Kidney glomerular epithelial cell (primary cell): ENCODE measurements around the gene SORCS1.

ENCODE experiments used
- DNase-seq: peaks from one replicate; lab custom pipeline; 2025; lab: John Stamatoyannopoulos, UW

The SORCS1 gene

DNA sequence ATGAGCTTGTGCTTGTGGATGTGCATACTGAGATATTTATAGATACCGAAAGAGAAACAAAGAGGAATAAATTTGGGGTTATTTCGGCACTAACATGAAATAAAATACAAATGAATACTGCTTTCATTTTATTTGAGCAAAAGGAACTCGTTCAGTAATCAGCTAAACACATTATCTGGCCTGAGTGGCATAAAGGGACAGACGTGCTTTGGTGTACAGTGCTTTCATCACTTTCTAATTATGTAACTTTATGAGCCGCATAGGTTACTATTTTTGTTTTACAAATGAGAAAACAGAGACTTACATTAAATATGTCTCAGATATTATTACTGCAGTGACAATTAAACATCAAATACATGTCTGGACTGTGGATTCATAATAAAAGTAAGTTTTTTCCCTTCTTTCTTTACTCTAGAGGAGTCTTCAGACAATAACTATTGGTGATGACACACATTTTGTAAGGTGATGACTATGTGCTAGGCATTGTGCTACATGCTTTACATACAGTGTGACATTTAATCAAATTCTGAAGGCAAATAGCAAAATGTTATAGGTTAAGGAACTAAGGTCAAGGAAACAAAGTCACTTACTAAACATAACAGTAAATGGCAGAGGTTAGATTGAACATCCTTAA lies 503.3 kb downstream of the SORCS1 start:
- no peak for DNase-seq

DNA sequence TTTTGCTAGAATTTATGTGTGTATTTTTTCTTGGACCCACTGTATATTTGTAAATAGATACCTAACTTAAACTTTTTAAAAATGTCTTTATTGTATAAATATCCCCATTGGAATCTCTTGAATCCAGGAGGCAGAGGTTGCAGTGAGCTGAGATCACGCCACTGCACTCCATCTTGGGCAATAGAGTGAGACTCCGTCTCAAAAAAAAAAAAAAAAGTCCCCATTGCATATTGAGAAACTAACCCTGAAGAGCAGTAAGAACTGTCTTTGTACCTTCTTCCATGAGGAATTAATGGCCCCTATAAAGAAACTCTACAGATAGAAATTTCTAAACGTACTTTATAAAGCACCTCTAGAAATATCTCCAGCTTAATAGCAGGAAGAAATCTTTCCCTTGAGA lies 504.0 kb downstream of the SORCS1 start:
- DNase-seq: no peak

DNA sequence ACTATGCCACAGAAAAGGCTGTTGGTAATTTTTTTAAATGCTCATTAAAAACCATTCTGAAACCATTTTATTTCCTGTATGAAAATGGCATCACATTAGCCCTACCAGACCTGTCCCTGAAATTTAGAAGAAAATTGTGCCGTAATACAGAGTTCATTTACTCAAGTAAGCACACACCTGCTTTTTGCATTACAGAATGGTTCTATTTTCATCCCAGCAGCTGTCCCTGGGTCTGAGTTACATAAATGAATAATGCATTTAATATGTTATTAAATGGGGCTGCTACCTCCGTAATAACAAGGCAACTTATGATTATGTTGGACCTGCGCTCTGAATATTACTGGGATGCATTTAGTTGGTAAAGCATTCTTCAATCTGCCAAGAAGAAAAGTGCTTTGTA lies 508.9 kb downstream of the SORCS1 start:
- DNase-seq: no peak

DNA sequence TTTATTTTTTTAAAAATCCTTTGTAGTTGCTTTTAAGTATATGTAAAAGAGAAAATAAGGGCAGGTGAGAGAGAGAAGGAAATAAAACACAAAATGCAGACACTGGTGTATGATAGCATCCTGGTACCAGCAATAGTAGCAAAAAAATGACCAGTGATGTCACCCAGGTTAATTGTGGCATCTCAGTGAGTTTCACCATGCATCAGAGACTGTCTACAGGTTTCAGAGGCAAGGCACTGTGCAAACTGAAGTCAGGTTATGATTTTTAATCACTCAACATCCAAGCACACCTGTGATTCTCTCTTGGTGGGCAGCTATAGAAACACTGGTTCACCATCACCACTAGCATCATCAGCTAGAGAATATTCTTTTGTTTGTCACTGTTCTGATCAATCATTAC lies 509.3 kb downstream of the SORCS1 start:
- no peak for DNase-seq

DNA sequence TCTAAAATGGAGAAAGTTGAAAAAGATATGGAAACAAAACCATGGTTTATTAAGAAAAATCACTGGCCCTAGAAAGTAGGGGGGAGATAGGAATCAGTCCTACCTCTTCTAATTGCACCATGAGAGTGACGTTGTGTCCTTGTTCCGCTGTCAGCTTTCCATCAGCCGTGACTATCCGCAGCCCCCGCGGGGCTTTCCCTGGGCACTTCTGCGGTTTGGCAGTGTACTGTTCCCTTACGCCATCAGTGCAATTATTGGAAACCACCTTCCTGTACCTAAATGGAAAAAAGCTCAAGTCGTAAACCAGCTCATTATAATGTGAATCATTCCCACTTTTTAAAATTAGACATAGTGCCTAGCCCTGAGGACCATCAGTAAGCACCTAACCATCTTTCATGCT lies 512.2 kb downstream of the SORCS1 start:
- DNase-seq: no peak

DNA sequence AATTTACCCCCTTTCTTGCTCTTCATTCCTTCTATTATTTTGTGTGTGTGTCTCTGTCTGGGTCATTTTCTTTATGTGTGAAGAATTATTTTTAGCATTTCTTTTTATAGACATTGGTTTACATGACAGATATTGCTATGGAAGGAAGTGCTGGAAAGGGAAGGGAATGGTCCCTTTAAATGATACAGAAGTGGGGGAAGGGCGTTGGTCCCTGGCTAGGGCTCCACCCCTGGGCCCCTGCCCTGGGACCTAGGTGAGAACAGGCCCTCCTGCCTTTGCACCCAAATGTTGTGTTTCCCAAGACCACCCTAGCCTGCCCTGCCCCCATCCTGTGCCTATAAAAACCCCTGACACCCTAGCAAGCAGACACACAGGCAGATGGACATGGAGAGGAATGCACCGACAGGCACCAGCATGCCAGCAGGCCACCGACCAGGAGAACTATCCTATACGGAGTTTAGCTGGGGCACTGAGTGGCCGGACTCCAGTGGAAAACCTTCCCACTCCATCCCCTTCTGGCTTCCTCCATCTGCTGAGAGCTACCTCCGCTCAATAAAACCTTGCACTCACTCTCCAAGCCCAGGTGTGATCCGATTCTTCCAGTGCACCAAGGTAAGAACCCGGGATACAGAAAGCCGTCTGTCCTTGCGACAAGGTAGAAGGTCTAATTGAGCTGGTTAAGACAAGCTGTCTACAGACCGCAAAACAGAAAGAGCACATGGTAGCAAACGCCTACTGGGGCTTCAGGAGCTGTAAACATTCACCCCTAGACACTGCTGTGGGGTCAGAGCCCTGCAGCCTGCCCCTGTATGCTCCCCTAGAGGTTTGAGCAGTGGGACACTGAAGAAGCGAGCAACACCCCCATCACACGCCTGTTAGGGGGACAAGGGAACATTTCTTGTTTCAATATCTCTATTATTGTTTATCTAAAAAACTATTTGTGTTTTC lies 515.7 kb downstream of the SORCS1 start:
- DNase-seq: no peak

DNA sequence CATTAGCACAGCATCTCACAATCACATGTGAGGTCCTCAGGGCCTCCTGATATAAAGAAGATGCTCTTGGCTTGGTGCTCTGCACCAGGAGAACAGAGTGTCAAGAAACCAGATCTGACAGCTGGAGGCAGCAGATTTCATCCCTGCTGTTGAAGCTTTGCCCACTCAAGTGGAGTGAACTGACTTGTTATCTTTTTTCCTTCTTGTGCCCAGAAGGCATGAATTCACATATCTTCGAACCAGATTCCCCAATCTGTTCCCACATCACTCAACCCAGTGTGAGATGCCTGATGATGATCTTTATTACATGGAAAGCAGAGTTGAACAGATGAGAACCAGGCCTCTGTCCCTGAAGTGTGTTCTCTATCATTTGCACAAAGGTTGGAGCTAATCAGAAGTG lies 521.0 kb downstream of the SORCS1 start:
- DNase-seq: no peak

DNA sequence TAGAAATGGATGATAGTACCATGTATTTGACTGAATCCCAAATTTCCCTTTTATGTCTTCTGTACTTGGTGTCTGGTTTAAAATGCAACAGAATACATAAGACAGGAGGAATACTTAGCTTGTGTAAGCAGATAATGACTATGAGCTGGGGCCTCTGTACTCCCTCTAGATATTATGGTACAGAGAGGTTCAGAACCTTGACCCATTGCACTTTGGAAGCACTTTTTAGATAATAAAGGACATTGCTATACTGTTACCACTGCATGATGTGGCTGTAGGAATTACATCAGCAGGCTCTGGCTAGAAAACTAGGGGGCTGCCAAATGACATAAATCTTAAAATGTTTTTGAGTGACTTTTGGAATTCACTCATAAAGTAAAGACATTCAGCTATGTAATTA lies 526.6 kb downstream of the SORCS1 start:
- no peak for DNase-seq

DNA sequence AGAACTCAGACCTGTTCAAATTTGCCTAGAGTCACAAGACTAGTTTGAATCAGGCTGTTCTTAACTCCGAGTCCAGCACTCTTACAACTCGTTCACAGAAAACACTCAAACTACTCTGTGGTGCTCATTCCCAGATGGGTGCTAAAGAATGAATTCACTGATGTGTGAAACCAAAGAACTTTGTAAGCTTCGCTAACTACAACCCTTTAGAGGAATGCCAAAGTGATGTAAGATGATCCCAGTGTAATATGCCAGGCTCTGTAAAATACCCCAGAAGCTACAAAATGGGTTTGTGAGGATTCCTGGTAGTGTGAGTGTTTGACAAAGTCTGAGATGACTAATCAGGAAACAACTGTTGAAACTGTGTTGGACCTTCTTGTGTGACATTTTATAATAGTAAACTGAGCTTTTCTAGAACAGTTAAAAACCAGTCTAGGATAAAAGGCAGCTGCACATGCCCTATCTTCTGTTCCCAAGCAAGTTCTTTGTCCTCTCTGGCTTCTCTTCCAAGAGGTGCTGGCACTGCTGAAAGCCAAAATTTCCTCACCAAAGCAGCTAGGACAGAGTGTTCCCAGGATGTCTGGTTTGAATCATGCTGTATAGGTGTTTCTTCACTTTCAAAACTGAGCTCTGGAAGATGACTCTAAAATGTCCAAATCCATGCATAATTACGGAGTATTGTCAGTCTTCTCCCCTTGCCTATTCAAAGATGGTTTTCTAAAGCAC lies 527.6 kb downstream of the SORCS1 start:
- DNase-seq: peak; percentile 40

DNA sequence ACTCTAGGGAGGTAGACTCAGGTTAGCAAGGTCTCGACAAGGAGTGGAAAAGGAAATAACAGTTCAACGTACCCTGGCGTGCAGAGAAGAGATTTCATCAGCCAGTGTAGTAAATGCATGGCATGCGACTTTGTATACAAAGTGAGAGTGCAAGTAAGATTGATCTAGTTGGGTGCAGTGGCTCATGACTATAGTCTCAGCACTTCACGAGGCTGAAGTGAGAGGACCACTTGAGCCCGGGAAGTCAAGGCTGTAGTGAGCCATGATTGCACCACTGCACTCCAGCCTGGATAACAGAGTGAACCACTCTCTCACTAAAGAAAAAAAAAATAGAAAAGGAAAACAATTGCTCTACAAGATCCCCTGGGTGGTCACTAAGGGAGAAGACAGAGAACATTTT lies 528.6 kb downstream of the SORCS1 start:
- no peak for DNase-seq

DNA sequence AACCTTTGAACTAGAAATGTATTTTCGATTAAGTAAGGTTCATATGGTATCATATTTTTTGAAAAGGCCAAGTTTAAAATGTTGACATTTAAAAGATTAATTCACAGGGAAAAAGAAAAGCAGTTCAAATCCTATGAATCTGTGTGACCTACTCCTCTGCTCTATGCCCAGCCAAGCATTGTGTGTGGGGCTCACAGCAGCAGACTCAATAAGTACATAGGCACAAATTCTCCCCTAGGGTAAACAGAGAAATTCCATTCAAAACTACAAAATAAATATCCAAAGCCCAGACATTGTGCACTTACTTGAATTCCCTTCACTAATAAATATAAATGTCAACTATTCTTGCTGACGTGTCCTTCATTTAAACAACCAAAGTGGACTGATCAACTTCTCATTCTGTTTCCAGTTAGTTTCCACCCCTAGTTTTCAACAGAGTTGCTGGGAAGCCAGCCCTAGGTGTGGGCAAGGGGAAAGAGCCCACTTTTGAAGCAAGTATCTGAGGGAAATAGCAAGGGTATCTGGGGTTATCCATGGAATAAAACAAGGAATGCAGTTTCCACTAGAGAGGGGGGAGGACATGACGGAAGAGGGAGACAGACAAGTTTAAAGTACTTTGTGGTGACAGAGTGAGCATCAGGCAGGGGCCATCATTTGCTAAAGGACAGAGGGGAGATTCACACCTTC lies 533.3 kb downstream of the SORCS1 start:
- no peak for DNase-seq

DNA sequence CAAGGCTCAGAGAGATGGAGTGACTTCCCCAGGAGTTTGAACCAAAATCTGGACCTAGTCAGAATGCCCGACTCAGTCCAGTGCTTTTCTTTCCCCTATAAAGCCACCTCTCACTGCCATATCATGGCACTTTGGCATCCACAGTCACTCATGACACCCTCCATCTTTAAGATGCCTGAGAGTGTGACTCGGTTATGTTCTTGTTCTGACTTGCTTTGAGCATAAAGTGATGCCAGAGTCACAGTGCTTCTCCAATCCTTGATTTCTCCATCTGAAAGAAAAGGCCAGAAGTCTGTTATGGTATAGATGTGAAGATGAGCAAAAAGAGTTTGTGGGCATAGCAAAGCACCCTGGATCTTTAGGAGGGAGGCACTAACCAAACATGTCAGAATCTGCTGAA lies 538.1 kb downstream of the SORCS1 start:
- no peak for DNase-seq

DNA sequence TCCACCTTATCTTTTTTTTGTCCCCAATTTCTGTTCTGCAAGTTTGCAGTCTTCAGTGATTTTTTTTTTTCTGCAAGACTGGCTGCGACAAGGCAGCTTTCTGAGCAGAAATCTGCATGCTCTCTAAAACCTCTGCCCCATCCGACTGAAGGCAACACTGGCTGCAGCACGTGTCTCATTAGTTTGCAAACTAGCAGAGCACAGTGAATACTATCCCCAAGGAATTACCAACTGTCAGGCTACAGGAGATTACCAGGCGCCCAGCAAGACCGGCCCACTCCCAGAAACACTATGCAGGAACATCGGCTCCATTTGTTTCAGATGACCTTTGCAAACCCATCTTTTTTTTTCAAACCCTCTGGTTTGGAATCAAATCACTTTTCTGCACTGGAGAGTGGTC lies 538.8 kb downstream of the SORCS1 start:
- no peak for DNase-seq

DNA sequence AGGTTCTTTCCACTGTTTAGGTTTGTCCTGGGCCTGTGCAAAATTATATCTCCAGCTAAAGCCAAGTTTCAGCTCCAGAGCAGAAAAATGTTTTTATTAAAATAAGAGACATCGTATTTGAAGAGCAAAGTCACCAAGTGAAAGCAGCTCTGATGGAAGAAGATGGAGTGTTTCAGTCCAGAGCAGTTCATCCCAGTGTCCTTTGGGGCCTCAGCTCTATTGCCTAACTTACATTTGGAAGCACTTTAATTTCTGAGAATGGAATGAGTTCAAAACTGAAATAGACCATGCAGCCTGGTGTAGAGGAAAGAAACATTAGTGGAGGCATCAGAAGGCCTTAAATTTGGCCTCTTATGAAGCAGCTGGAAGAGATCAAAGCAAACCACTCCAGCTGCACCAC lies 545.2 kb downstream of the SORCS1 start:
- DNase-seq: no peak

DNA sequence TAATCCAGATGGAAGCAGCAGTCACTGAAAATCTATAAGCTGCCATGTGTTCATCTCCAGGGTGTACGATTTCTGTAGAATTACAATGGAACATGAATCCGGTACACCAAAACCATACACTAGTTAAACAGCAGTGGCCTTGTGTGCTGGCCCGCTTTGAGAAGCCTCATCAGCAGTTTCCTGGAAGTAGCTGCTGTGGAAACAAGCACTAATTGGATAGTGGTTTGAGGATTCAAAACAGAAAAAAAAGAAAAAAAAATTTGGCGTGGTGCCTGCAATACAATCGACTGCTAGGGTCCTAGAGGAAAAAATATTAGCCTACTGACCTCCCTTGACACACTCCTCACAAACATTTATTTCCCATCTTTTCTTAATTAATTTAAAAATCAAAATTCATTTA lies 545.9 kb downstream of the SORCS1 start:
- no peak for DNase-seq

DNA sequence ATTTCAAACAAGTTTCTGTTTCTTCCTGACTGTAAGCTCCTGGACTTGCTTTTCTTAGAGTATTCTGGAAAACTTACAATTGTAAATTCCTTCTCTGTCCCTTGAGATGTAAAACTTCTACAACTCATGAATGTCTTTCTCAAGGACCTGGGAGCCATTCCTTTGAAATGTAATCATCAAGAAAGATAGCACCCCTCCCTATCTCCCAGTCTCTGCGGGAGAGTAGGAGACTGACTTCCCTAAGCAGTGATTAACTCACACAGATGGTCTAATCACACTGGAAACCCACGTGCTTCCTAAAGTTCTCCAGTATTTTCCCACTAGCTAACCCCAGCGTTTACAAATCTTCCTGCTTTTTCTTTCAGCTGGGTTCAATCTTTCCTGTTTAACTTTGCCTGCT lies 549.4 kb downstream of the SORCS1 start:
- DNase-seq: peak; percentile 46

DNA sequence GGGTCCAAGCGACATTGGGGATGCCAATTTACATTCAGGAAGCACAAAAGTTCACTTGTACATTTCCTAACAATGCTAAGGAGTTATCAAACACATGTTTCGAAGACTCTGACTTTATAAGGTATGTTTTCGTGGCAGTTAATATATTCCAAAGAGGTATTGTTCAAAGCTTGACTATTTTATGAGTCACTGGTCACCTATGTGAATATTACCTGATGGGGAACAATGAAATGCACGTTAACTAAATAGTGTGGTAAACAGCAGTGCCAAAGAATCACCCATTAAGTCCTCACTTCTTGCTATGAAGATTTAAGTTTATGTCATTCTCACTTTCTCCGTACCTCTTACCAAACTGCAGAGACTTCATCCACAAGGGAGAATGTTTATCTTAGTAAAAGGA lies 550.2 kb downstream of the SORCS1 start:
- no peak for DNase-seq

DNA sequence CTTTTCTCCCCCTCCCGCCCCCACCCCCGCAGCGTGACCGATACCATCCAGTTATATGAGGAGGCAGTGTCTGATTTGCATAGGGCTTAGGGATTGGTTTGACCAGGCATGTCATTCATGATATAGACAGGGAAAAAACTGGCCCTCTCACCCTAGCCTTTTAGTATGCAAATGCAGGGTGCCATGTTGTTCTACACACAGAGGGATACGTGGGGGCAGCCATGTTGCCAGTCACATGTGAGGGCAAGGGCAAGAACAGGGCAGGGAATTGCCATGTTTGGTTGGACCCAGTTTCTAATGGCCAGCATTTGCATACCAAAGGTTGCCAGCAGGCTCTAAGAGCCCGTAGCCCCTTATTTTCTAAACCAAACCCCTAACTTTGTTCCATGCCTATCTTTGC lies 552.1 kb downstream of the SORCS1 start:
- no peak for DNase-seq

DNA sequence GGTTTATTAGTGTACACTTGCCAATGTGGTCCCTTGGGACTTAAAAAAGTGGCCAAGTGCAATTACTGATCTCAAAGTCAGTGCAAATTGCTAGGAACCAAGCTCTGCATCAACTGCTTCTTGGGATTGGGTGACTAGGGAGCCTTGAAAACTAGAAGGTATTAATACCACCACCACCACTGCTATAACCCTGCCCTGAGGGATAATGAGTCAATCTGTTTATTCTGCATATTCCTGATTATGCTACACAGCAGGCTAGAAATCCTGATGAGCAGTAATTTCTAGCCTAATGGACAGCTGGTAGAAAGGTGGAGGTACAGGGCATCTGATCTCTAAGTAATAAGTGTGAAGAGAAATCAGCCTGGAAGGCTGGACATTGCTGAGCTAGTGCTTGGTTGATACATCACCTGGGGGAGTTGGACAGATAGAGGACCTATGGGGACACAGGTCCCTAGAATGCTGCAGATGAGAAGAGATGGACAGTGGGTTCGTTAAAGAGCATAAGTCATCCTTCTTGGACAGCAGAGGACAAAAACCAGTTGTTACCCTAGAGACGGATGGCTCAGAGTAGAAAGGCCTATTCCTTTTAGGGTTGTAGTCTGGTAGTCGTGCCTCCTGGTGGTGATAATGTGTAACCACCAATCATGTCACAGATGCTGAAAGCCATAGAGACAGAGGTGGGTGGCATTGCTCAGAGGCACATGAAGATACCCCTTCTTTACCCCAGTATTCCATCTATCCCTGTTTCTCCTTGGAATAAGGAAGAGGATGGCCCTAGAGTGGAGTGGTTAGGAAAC lies 554.8 kb downstream of the SORCS1 start:
- no peak for DNase-seq

DNA sequence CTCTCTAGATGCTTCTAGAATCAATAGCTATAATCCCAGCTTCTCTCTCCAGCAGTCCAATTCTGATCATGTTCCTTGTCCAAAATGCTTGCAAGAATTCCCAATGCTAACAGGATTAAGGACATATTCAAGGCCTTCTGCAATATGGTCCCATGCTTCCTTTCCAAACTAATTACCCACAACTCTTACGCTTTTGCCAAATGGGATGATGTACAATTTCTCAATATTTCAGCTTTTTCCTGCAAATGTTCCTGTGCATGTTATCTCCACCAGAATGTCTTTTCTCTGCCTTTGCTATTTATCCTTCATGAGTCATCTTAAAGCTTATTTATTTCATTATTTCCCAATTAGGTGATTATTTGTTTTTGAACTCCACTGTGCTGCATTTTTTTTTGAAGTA lies 556.4 kb downstream of the SORCS1 start:
- no peak for DNase-seq

DNA sequence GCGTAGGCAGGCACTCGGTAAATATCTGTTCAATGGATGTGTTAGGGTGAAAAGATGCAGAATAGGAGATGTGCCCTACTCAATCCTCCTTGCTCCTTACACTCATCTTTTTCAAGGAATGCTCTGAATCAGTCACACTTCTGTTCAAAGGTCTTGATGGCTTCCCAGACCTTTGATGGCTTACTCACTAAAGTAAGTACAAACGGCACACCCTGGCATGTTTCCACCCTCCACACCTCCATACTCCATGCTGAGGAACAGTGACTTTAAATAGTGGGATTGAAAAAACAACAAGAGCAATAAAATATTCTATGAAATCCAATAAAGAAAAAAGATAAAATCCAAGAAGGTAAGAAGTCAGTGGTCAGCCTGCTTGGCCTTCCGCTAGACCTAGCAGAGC lies 569.2 kb downstream of the SORCS1 start:
- no peak for DNase-seq

DNA sequence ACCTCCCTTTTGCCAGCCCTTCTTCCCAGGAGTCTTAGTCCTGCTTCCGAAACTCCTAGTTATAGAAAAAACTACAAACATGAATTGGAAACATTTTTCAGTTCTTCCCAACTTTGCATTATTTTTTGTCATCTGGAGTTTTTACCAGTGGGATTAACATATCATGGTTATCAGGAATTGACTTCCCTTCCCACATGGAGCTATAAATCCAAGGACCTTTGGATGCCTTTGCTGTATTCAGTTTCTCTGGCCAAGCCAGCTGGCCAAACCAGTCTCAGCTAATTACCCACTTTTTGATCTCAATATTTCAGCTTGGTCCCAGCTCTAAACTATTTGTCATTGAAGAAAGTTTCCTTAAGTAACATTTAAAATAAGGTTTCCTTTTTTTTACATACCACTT lies 570.6 kb downstream of the SORCS1 start:
- DNase-seq: no peak
